Right lobe of liver (tissue), 4 donors: ENCODE measurements around the gene ARRB1.

Source experiments
- POLR2A ChIP-seq: fragments of 450-650 bp; IDR thresholded peaks from one replicate; pipeline ENCODE4 v1.6.1; 2017; ENCODE audit warnings: antibody characterized with exemption, mild to moderate bottlenecking
- TF ChIP-seq, protein P1 (sequence below), 4 donors: fragments of 200-600 bp in 3 of 4; fragments of 450-650 bp in 1 of 4; IDR thresholded peaks; one replicate each; pipeline versions ENCODE4 v1.5.1 to v1.8.0; 2016 to 2022; ENCODE audit warnings: antibody characterized with exemption in 4 of 4, mild to moderate bottlenecking in 2 of 4
- donor health status: DM: no; HTN: no; CAD: no.
- donor health status: DM: no; HTN: no; CAD: no.
- donor health status: DM: no; HTN: yes; CAD: no.

DNA sequence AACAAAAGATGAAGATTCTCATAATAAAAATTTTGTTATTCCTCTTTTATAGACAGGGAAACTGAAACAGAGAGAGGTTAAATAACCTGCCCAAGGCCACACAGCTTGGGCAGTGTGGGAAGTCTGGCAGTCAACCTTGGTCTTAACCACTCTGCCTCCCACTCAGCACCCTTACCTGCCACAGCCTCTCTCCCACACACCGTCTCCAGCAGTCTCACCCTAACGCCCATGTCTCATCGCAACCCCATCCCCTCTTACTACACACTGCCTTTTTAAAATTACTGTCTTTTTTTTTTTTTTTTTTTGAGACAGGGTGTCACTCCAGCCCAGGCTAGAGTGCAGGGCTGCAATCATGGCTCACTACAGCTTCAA lies 25.0 kb downstream of the ARRB1 start:
- TF ChIP-seq, protein P1, sequence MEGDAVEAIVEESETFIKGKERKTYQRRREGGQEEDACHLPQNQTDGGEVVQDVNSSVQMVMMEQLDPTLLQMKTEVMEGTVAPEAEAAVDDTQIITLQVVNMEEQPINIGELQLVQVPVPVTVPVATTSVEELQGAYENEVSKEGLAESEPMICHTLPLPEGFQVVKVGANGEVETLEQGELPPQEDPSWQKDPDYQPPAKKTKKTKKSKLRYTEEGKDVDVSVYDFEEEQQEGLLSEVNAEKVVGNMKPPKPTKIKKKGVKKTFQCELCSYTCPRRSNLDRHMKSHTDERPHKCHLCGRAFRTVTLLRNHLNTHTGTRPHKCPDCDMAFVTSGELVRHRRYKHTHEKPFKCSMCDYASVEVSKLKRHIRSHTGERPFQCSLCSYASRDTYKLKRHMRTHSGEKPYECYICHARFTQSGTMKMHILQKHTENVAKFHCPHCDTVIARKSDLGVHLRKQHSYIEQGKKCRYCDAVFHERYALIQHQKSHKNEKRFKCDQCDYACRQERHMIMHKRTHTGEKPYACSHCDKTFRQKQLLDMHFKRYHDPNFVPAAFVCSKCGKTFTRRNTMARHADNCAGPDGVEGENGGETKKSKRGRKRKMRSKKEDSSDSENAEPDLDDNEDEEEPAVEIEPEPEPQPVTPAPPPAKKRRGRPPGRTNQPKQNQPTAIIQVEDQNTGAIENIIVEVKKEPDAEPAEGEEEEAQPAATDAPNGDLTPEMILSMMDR (IDR thresholded peaks at IDR 0.05), result no peak
- TF ChIP-seq POLR2A, result no peak
